Activated CD4-positive, CD25-positive, alpha-beta regulatory T cell treated with anti-CD3 and anti-CD28 coated beads, Interleukin-2, amount 50 U/mL, for 24 hours (primary cell): ENCODE data around the gene CHD6.

ENCODE experiments used
- ATAC-seq, 2 donors: fragments of 150-1000 bp; cut with Tn5 transposase; one replicate each; pipeline ENCODE4 v1.10.0; 2021; ENCODE audit warnings: mild to moderate bottlenecking in 1 of 2, moderate library complexity in 1 of 2

The CHD6 gene, protein sequence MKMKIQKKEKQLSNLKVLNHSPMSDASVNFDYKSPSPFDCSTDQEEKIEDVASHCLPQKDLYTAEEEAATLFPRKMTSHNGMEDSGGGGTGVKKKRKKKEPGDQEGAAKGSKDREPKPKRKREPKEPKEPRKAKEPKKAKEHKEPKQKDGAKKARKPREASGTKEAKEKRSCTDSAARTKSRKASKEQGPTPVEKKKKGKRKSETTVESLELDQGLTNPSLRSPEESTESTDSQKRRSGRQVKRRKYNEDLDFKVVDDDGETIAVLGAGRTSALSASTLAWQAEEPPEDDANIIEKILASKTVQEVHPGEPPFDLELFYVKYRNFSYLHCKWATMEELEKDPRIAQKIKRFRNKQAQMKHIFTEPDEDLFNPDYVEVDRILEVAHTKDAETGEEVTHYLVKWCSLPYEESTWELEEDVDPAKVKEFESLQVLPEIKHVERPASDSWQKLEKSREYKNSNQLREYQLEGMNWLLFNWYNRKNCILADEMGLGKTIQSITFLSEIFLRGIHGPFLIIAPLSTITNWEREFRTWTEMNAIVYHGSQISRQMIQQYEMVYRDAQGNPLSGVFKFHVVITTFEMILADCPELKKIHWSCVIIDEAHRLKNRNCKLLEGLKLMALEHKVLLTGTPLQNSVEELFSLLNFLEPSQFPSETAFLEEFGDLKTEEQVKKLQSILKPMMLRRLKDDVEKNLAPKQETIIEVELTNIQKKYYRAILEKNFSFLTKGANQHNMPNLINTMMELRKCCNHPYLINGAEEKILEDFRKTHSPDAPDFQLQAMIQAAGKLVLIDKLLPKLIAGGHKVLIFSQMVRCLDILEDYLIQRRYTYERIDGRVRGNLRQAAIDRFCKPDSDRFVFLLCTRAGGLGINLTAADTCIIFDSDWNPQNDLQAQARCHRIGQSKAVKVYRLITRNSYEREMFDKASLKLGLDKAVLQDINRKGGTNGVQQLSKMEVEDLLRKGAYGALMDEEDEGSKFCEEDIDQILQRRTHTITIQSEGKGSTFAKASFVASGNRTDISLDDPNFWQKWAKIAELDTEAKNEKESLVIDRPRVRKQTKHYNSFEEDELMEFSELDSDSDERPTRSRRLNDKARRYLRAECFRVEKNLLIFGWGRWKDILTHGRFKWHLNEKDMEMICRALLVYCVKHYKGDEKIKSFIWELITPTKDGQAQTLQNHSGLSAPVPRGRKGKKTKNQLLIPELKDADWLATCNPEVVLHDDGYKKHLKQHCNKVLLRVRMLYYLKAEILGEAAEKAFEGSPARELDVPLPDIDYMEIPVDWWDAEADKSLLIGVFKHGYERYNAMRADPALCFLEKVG (N-terminal part only)

DNA sequence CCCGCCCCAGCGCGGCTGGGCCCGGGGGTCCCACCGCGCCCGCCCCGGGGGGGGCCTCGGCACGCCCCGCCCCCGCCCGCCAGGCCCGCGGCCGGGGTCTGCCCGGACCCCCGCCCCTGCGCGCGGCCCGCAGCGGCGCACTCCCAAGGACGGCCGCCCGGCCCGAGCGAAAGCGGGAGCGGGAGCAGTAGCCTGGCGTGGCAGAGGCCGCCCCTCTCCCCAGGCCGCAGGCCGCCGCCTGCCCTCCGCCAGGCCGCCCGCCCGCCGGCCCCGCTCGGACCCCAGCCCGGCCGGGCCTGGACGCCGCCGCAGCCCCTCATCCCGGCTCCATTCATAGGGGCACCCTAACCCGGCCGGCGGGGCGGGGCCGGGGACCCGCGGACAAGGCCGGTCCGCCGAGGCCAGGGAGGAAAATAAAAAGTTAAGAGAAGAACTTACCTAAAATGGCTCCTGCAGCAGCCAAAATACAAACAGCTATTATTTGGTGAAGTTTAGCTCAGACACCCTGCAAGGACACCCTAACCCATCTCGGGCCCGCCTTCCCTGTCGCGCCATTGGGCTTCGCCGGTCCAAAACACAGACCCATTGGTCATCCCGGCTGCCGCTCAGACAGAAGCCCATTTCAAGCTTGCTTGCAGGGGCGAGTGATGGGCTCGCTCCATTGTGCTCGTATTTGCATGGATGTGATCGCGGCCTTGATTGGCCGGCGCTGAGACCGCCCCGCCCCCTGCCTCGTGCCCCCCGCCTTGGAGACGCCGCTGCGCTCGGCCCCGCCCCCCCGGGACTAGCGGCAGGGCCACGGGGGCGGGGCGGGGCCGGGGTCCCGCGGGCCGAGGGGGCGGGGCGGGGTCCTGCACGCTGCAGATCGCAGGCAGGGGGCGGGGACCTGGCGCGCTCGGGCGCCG, at the start of gene CHD6:
TSS of gene CHD6 (minus strand) at position 476 of the 905 bp plus-strand sequence. CDS start 67,040 bp downstream, outside the sequence.
- peak; percentile 99 for ATAC-seq

DNA sequence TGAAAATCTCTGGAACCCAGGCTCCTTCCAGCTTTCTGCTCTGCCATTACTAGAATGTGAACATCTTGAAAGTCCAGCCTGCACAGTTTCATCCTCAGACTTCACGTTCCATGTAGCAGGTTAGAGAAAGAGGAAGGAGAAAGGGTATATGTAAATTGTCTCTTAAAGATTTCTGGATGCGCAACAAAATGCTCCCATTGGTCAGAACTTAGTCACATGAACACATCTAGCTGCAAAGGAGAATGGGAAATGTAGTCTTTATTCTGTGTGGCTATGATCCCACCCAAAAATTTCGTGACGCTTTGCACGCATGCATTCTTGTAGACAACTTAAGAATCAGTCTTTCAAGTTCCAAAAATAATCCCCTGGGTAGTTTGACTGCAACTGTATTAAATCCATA, 46.4 kb upstream of the CHD6 start:
- ATAC-seq: no peak

DNA sequence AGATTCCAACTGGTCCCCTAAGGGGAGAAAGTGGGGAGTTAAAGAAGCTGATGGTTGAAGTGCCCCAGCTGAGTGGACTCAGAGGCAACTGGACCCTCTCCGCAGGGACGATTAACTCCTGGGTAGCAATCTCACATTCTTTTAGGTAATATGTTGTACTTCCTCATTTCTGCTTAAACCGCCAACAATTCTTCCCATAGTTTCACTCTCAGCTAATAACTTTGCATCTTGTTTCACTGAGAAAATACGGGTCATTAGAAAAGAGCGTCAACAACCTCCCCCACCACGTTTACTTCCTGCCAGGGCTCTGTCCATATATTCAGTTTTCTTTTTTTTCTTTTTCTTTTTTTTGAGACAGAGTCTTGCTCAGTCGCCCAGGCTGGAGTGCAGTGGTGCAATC, 39.5 kb upstream of the CHD6 start:
- no peak for ATAC-seq

DNA sequence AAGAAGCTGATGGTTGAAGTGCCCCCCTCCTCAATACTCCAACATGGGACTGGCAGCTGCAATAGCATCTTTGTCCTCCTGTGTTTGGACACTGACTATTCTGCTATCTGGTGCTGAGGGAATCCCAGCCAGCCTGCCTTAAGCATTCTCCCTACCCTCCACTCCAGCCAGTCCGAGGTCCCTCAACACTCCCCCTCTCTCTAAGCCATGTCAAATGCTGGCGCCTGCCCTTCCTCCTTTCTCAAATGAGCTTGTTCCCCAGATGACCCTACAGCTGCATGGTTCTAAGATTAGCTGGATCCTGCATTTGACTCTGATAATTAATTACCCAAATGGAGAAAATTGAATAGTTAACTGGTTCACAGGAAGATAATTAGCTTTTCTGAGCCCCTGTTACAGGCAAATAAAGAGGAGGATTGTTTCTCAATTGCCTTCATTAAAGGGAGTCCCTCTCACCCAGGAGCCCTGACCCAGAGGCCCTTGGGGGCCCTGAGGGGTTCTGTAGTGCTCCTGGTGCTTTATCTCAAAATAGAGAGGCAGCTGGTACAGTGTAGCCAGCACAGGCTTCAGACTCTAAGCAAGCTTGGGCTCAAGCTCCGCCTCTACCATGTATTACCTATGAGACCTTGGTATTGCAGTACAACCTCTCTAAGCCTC, 37.9 kb upstream of the CHD6 start:
- no peak for ATAC-seq

DNA sequence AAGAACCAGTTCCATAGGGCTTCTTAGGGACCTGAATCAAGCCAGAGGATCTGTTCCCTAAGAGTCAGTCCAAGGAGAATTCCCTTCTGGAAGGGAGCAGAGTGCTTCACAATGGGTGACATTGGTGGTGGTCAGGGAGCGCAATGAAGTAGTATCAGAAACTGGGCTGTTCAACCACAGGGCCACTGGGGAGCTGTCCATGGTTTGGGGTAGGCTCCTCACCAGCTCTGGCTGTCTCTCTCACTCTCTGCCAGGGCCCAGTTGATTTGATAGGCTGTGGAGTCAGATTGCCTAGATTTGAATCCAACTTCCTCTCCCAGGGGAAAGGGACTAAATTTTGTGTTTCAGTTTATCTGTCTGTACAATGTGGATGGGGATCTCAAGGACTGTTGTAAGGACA, 36.7 kb upstream of the CHD6 start:
- ATAC-seq: no peak

DNA sequence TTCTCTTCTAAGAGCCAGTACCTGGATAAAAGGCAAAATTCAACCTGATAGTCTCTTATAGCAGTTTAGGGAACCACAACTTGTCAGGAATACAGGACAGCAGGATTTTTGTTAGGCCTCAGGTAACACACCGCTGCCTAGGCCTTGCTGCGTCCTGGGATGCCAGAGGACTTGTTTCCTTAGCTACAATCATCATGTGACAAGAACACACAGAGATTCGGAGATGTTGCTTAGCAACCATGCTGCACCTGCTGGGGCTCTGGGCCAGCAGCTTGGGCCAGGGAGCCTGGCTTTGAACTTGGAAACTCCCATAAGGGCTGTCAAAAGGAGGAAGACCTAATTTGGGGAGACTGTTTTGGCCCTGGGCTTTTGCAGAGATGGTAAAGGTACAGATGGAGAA, 36.1 kb upstream of the CHD6 start:
- no peak for ATAC-seq

DNA sequence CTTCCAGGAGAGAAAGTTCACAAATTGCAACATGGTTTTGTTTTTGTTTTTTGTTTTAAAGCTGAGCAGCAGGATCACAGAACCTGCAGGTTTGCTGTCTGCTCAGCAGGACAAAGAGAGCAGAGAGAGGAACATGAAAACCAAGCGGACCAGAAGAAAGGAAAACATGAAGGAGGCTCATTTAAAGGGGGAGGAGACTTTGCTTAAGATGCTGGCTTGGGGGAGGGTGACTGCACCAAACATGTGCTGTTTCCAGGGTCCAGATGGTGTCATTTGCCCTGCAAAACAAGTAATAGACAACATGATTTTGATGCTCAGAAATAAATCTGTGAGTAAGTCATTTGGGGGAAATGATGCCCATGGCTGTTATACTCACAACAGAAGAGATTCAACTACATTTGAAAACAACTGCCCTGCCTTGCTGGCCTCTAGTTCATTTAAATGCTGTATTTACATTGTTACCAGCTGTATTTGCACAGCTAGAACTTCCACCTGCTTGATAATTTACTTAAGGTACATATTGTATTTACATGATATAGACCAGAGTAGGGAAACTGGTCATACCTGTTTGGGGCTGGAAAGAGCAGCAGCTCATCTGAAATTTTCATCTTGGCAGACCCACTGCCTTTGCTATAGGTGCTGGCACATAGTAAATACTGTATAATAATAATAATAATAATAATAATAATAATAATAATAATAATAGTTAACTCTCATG, 32.2 kb upstream of the CHD6 start:
- no peak for ATAC-seq

DNA sequence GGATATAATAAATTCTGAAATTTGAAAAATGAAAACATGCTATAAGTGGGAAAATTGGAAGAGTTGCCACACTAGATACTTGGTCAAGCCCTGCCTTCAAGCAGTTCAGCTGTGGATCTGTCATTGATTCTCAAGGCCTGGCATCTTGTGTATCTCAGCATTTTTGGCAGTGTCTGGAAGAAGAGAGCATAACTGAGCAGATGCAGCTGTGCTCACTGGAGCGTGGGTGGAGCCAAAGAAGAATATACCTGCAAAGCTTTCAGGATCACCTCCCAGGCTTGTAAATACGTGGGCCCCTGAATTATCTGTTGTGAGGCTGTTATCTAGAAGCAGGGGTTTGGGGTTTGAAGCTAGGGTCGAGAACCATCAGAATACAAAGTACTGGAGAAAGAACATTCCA, 31.3 kb upstream of the CHD6 start:
- ATAC-seq: no peak

DNA sequence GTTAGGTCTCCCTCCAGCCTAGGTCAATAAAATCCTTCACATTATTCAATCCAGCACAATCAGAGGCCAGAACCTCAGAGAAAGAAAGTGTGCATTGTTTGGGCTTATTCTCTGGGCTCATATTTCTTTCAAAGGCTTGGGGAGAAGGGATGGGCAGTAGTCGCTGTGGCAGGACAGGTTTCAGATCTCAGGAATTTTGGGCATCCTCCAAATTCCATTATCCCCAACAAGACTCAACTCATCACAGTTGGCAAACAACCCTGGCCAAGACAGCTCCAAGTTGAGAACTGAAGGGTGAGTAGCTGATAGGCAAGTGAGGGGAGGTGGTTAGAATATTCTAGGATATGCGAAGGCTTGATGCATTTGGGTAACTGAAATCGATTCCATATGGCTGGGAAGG, 27.2 kb upstream of the CHD6 start:
- ATAC-seq: no peak

DNA sequence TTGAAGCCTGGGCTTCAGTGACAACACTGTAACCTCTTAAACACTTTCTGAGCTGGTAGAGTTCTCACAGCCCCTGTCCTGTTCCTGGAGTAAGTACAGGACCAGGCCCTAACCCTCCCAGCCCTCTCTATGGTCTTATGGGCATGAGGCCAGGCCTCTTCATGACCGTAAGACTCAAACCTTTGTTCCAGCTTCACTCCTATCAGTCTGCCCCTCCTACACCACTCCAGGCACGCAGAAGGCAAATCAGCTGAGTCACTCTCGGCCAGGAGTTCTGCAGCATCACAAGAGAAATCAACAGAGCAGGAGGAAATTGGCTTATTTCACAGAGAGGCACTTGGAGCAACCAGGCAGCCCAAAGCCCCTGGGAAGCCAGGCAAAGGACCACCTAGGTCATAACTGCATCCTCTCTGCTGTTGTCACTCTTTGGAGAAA, 25.3 kb upstream of the CHD6 start:
- ATAC-seq: no peak

DNA sequence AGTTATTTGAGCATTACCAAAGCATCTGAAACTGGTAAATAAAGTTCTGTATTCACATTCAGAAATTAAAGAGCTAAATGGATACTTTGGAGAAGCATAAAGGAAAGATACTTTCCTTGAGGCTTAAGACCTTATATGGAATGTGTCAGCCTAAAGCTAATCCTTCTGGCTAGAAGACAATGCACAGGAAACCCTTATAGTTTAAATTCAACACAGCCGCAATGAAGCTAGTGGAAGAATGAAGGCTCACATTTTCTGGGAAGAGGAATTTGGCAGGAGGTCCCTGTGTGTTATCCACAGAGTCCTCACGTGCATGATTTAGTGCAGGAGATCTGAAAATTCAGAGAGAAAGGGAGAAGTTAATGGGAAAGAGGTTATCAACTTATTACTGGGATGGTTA, 21.5 kb upstream of the CHD6 start:
- ATAC-seq: no peak

DNA sequence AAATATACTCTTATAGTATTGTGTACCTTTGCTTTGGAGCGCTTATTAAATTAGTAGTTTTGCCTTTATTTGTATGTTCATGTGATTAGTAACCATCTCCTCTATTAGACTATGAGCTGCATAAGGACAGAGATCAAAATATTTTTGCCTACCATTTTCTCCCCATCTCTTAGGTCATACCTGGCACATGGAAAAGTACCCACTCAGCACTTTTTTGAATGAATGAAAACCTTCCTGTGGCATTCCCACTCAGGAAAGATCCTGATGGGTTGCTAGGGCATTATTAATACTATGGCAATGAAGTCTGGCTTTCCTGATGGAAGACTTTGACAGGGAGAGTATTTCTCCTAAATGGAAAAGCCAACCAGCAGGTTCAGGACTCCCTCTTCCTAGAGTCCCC, 20.3 kb upstream of the CHD6 start:
- no peak for ATAC-seq

DNA sequence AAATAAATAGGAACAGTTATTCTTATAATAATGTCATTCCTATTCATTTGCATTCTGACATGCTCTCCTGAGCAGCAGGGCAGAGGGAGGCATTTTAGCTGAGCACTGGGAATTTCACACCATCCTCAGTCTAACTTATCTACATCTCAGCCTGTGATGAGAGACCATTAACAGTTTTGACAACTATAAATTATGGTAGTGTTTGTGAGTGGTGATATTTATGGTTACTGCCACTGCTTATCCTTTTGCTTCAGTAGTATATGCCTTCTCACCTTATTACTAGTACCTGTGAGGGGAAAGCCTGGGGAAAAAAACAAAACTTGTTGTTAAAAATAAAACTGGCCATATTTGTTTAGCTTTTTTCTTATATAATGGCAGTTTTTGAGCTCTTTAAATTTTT, 17.0 kb upstream of the CHD6 start:
- no peak for ATAC-seq

DNA sequence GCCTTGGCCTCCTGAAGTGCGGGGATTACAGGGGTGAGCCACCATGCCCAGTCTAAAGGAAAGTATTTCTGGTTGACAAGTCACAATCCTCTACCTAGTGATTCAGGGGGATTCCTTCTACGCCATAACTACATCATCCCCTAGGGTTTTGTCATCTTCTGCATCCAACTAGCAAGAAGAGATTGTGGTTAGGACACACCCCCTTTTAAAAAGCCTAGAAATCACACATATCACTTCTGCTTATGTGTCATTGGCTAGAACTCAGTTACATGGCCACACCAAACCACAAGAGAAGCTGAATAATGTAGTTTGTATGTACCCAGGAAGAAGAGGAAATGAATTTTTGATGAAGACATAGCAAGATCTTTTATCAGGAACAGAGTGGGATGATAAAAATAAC, 14.7 kb upstream of the CHD6 start:
- peak; percentile 41 to 48 for ATAC-seq

DNA sequence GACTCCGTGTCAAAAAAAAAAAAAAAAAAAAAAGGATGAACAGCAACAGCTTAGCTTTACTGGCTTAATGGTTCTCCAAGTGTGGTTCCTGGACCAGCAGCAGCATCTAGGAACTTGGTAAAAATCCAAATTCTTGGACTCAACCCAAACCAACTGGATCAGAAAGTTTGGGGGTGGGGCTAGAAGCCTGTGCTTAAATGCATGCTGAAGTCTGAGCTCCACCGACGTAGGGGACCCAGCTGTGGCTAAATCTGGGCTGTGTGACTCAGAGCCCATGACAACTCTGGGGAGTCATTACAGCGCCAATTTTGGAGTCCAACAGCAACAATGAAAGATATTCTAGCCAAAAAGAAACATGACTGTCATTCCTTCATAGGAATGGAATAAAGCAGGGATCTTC, 13.6 kb upstream of the CHD6 start:
- no peak for ATAC-seq

DNA sequence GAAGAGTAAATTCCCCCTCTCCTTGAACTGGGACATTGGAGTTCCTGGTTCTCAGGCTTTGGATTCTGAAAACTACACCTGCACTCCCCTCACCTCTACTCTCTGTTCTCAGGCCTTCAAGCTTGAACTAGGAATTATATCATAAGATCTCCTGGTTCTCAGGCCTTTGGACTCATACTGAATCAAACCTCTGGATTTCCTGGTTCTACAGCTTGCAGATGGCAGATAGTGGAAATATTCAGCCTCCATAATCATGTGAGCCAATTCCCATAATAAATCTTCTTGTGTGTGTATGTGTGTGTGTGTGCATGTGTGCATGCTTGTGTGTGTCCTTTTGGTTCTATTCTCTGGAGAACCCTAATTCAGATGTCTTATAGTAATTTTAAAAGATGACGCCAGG, 12.7 kb upstream of the CHD6 start:
- ATAC-seq: no peak

DNA sequence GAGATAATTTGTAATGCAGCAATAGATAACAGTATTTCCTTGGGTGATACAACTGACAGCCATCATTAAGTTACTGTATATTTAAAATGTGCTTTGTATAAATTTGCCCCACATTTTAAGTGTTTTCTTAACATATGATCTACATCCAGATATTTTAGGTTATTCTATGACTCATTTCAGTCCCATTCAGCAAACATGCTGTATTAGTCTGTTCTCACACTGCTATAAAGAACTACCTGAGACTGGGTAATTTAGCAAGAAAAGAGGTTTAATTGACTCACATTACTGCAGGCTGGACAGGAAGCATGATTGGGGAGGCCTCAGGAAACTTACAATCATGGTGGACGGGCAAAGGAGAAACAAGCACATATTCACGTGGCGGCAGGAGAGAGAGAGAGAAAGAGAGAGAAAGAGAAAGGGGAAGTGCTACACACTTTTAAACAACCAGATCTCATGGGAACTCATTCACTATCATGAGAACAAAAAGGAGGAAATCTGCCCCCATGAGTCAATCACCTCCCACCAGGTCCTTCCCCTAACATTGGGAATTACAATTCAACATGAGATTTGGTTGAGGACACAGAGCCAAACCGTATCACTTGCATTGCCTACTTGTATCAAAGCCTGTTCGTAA, 9.6 kb upstream of the CHD6 start:
- no peak for ATAC-seq

DNA sequence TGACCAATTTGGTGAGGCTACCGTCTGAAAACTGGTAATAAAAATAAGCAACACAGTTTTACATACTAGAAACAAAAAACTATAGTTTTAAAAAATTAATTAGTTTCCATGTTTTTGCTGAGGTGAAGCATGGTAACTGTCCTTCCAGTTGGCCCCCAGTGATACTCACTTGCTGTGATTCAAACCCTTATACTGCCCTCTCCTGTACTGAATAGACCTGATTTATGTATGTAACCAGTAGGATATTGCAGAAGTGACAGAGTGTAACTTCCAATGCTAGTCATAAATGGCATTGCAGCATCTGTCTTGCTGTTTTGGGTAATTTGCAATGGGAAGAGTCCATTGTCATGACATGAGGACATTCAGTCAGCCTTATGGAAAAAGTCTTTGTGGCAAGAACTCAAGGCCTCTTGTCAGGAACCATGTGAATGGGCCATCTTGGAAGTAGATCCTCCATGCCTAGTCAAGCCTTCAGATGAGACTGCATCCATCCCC, 8.9 kb upstream of the CHD6 start:
- ATAC-seq: no peak

DNA sequence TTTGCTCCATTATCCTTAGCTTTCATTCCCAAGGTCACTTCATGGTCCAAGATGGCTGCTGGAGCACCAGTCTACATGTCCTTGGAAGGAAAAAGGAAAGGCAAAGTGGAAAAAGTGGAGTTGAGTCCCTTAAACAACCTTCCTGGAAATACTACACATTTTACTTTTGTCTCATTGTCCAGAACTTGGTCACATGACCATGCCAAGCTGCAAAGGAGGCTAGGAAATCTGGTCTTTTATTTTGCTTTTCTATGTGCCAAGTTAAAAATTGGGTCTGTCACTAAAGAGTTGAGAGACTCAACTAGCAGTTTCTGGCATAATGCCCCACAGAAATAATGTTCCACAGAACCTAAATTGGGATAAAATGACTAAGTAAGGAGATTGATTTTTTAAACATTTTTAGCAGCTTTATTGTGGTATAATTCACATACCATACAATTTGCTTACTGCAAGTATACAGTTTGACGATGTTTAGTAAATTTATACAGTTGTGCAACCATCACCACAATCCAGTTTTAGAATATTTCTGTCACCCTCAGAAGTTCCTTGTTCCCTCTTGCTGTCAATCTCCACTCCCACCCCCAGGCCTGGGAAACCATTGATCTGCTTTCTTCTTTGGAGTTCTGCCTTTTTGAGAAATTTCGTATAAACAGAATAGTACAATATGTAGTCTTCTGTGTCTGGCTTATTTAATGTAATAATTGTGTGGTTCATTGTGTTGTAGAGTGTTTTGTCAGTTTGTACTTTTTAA, 5.6 kb upstream of the CHD6 start:
- ATAC-seq: no peak
